SU-DHL-6 (cell line): ENCODE data around the gene ZFAND6.

Experiments
- H2AFZ ChIP-seq: fragments of 200-600 bp; sonication (generic); 2 replicates; pipeline ENCODE4 v1.6.1; 2014; ENCODE audit warnings: low read depth, mild to moderate bottlenecking, moderate library complexity, mixed read lengths, antibody characterized with exemption, low read length; ENCODE audit not compliant: severe bottlenecking
- H3F3A ChIP-seq: fragments of 200-600 bp; shearing (Covaris generic); 2 replicates; pipeline ENCODE4 v1.6.0; 2016; ENCODE audit warnings: antibody characterized with exemption, mild to moderate bottlenecking; ENCODE audit not compliant: insufficient read depth
- H3K27ac ChIP-seq: fragments of 200-600 bp; sonication (generic); 2 replicates; pipeline ENCODE4 v1.5.1; 2016; ENCODE audit warnings: low read depth, mild to moderate bottlenecking, low read length, moderate library complexity, mixed read lengths
- H3K27me3 ChIP-seq: fragments of 200-600 bp; sonication (generic), shearing (Covaris generic); 2 replicates; pipeline ENCODE4 v1.6.0; 2014; ENCODE audit warnings: mild to moderate bottlenecking, low read length
- H3K36me3 ChIP-seq: fragments of 200-600 bp; sonication (generic); 2 replicates; pipeline ENCODE4 v1.6.1; 2014; ENCODE audit warnings: mild to moderate bottlenecking, low read length, mixed read lengths
- H3K4me2 ChIP-seq: fragments of 300-600, 200-600 bp; shearing (Covaris generic), sonication (generic); 2 replicates; pipeline ENCODE4 v1.6.0; 2014; ENCODE audit warnings: low read length, low read depth, mild to moderate bottlenecking; ENCODE audit not compliant: poor library complexity, severe bottlenecking
- H3K4me3 ChIP-seq: fragments of 200-600 bp; sonication (generic); 2 replicates; pipeline ENCODE4 v1.5.1; 2014; ENCODE audit warnings: antibody characterized with exemption, low read length, mild to moderate bottlenecking, mixed read lengths; ENCODE audit not compliant: insufficient read depth, poor library complexity, severe bottlenecking
- H3K79me2 ChIP-seq: fragments of 200-600 bp; sonication (generic); 2 replicates; pipeline ENCODE4 v1.6.1; 2014; ENCODE audit warnings: mild to moderate bottlenecking, low read length, moderate library complexity; ENCODE audit not compliant: insufficient read depth
- H3K9ac ChIP-seq: fragments of 200-600 bp; sonication (generic); 2 replicates; pipeline ENCODE4 v1.7.0; 2014; ENCODE audit warnings: mild to moderate bottlenecking, low read length
- H3K9me2 ChIP-seq: fragments of 200-600 bp; sonication (generic); replicated peaks from 2 replicates; pipeline ENCODE4 v1.6.1; 2014; ENCODE audit warnings: low read length; ENCODE audit not compliant: insufficient read depth
- H3K9me3 ChIP-seq: fragments of 200-600 bp; sonication (generic); 2 replicates; pipeline ENCODE4 v1.6.1; 2014; ENCODE audit warnings: low read length, mixed read lengths; ENCODE audit not compliant: insufficient read depth
- H4K20me1 ChIP-seq: fragments of 200-600 bp; sonication (generic); 2 replicates; pipeline ENCODE4 v1.6.1; 2014; ENCODE audit warnings: low read depth, mild to moderate bottlenecking, antibody characterized with exemption, low read length, moderate library complexity, mixed read lengths
- EZH2phosphoT487 ChIP-seq: fragments of 200-600 bp; sonication (generic), shearing (Covaris generic); conservative IDR thresholded peaks from 2 replicates; pipeline ENCODE4 v1.6.1; 2018; ENCODE audit warnings: mild to moderate bottlenecking, antibody characterized with exemption, low read length, moderate library complexity, mixed read lengths
- TF ChIP-seq, protein P1 (sequence below): fragments of 200-600 bp; sonication (generic); IDR thresholded peaks from one replicate; pipeline ENCODE4 v1.5.1; 2017; ENCODE audit warnings: antibody characterized with exemption, mild to moderate bottlenecking, low read length, moderate library complexity; ENCODE audit not compliant: insufficient read depth, poor library complexity, severe bottlenecking

Gene ZFAND6

DNA sequence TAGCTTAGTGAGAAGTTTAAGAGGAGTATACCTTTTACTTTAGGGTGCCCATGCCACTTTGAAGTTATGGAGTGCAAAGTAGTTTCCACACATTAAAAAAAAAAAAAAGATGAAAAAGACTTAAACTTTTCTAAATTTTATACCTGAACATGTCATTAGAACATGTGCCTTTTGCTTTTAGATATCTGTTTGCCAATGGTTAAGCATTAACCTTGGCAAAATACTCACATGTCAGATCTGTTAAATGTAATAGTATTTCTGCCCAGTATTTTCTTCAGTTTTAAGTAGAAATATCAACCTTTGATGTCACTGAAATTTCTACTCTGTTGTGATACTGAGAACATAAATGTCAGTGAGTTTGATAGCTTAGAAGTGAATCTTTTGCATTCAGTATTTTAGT, 12.2 kb downstream of the ZFAND6 start:
- H3K9me3 ChIP-seq: no peaks in the 10 kb centered on the region
- 0 out of 2 replicates have a peak, but pooled peaks cover 14% of the 10 kb centered on the region for H4K20me1 ChIP-seq
- H3K79me2 ChIP-seq: peaks cover 99% of the 10 kb centered on the region
- H3K4me3 ChIP-seq: peak overlapping the region; percentile 51
- peak overlapping the region; percentile 41 for H3K9ac ChIP-seq
- no peak overlapping the region for H3K27ac ChIP-seq
- no peaks in the 10 kb centered on the region for H3K27me3 ChIP-seq
- no peaks in the 10 kb centered on the region for H3K36me3 ChIP-seq
- TF ChIP-seq, protein P1, sequence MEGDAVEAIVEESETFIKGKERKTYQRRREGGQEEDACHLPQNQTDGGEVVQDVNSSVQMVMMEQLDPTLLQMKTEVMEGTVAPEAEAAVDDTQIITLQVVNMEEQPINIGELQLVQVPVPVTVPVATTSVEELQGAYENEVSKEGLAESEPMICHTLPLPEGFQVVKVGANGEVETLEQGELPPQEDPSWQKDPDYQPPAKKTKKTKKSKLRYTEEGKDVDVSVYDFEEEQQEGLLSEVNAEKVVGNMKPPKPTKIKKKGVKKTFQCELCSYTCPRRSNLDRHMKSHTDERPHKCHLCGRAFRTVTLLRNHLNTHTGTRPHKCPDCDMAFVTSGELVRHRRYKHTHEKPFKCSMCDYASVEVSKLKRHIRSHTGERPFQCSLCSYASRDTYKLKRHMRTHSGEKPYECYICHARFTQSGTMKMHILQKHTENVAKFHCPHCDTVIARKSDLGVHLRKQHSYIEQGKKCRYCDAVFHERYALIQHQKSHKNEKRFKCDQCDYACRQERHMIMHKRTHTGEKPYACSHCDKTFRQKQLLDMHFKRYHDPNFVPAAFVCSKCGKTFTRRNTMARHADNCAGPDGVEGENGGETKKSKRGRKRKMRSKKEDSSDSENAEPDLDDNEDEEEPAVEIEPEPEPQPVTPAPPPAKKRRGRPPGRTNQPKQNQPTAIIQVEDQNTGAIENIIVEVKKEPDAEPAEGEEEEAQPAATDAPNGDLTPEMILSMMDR: no peak
- no peak for TF ChIP-seq EZH2phosphoT487
- no peaks in the 10 kb centered on the region for H3K9me2 ChIP-seq
- no peaks in the 10 kb centered on the region; the same call in 1 of the 2 replicates for H3F3A ChIP-seq
- H3K4me2 ChIP-seq: peak overlapping the region; percentile 81
- H2AFZ ChIP-seq: no peak overlapping the region

DNA sequence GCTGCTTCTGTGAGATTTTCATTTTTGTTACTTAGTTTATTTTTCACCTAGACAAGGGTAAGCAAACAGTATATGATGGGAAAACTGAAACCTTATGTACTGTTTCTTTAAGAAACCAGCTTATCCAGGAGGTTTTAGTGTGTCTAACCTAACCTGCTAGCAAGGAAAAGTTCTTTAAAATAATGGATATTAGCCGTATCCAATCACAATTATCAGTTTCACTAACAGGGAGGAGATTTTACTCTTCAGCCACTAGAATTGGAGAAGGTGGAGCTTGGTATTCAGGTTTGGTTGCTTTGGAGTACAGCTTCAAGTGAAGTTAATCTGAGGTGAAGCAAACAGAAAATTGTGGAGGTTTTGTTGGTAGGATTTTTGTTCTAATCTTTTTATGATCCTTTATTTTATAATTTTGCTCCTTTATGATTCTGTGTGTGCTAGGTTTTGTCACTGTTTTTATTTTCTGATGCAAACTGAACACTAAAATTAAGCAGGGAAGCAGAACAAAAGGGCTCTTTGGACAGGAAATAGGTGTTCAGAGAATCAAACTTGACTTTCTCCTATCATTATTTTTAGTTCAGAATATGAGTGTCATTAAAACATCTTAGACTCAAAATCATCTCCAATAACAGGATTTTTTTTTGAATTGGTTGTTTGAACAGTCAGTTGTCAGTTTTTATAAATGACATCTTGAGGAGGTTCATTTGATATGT, 13.0 kb downstream of the ZFAND6 start:
- TF ChIP-seq, protein P1: no peak
- TF ChIP-seq EZH2phosphoT487: no peak
- 0 out of 2 replicates have a peak, but pooled peaks cover 14% of the 10 kb centered on the region for H4K20me1 ChIP-seq

DNA sequence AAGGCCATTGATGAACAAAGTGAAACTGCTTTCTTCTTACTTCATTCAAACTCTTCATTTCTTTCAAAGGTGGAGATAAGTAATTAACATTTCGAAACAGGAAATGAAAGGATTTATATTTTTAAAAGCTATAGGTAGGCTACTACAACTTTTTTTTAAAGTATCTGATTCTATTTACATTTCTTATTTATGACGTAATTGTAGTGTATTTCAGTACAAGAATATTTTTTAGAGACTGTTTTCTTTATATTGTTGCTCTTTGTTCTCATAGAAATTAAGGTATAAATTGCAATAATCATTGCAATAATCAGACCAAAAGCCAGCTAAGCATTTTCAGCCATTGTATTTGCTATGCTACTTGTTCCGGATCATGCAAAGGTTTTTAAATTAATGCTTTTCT, 13.7 kb downstream of the ZFAND6 start:
- H3K9ac ChIP-seq: peak overlapping the region; percentile 41; the same call in 1 of the 2 replicates
- no peaks in the 10 kb centered on the region for H3K9me2 ChIP-seq

More for the DNA sequence above, 13.0 kb downstream of the ZFAND6 start:
- no peaks in the 10 kb centered on the region for H3K36me3 ChIP-seq
- peak overlapping the region; percentile 81 for H3K4me2 ChIP-seq
- H3K27me3 ChIP-seq: no peaks in the 10 kb centered on the region
- H3K9me3 ChIP-seq: no peaks in the 10 kb centered on the region
- peak overlapping the region; percentile 51 for H3K4me3 ChIP-seq
- peak overlapping the region; percentile 41 for H3K9ac ChIP-seq
- H3K27ac ChIP-seq: peak overlapping the region; percentile 20
- H2AFZ ChIP-seq: no peak overlapping the region
- no peaks in the 10 kb centered on the region; the same call in 1 of the 2 replicates for H3F3A ChIP-seq
- peaks cover 99% of the 10 kb centered on the region for H3K79me2 ChIP-seq
- no peaks in the 10 kb centered on the region for H3K9me2 ChIP-seq

More for the DNA sequence above, 13.7 kb downstream of the ZFAND6 start:
- Histone ChIP-seq H3K4me3 (peak overlapping the region; percentile 51), H3F3A (no peaks in the 10 kb centered on the region; the same call in 1 of the 2 replicates), H3K79me2 (peaks cover 96% of the 10 kb centered on the region), H3K27me3 (no peaks in the 10 kb centered on the region), H3K27ac (peak overlapping the region; percentile 20; the same call in 1 of the 2 replicates), H3K4me2 (peak overlapping the region; percentile 81), H2AFZ (no peak overlapping the region), H4K20me1 (0 out of 2 replicates have a peak, but pooled peaks cover 14% of the 10 kb centered on the region), H3K36me3 (no peaks in the 10 kb centered on the region), H3K9me3 (no peaks in the 10 kb centered on the region)
- TF ChIP-seq EZH2phosphoT487: no peak
- TF ChIP-seq, protein P1: no peak
